ENCODE results near the gene MAFG.

Gene MAFG

DNA sequence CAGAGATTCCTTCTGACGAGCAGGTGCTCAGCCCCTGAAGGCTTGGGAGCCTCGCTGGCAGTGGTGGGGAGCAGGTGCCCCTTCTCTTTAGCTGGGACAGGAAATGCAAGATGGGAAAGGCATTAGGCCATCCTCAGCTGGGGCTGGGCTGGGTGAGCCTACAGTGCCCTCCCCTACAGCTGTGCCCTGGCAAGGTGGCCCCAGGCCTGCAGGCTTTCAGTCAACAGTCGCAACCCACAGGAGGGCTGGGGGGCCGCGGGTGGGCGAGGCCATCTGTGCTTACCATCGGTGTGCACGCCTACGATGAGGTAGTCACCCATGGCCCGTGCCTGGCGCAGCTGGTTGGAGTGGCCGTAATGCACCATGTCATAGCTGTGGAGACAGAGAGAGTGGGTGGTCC, 18.3 kb downstream of the MAFG start:
- whole genome bisulfite sequencing = 94% methylated on average over 12 of the region's 12 CpGs

DNA sequence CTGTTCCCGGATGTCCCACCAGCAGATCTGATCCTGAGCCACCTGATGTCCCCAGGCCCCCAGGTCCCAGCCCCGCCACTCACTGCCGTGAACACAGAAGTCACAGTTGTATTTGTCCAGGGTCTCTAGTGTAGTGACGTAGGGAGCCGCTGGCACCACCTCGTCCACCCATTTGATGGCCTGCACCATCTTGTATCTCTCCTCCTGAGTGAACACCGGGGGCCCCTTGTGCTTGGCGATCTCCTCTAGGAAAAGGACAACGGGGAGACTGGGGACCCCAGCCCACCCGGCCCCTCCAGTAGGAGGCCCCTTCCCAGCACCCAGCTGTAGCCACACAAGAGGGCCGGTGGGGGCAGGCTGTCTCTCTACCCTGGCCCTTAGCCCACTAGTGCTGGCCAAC, 18.7 kb downstream of the MAFG start:
- no peaks in the 10 kb centered on the region for H3K4me1 ChIP-seq (ENCODE audit: insufficient read depth, low read length)
- no peak overlapping the region for H3K27ac ChIP-seq (ENCODE audit: low read depth, low read length)
- peaks cover 19% of the 10 kb centered on the region for H3K36me3 ChIP-seq (ENCODE audit: insufficient read depth, low read length)
- no peaks in the 10 kb centered on the region for H3K9me3 ChIP-seq (ENCODE audit: insufficient read depth, low read depth, low read length)
- H3K4me3 ChIP-seq (ENCODE audit: low read length) = no peak overlapping the region
- H3K9ac ChIP-seq (ENCODE audit: low read depth, low read length) = no peak overlapping the region
- peaks cover 10% of the 10 kb centered on the region for H3K27me3 ChIP-seq (ENCODE audit: insufficient read depth, low read length)
- WGBS = 95% methylated on average over 11 of the region's 11 CpGs

More for the DNA sequence above, 18.3 kb downstream of the MAFG start:
- Histone ChIP-seq H3K9me3 (ENCODE audit: insufficient read depth, low read depth, low read length) (no peaks in the 10 kb centered on the region), H3K4me1 (ENCODE audit: insufficient read depth, low read length) (no peaks in the 10 kb centered on the region), H3K4me3 (ENCODE audit: low read length) (no peak overlapping the region), H3K36me3 (ENCODE audit: insufficient read depth, low read length) (peaks cover 23% of the 10 kb centered on the region), H3K27ac (ENCODE audit: low read depth, low read length) (no peak overlapping the region), H3K27me3 (ENCODE audit: insufficient read depth, low read length) (peaks cover 10% of the 10 kb centered on the region), H3K9ac (ENCODE audit: low read depth, low read length) (no peak overlapping the region)

DNA sequence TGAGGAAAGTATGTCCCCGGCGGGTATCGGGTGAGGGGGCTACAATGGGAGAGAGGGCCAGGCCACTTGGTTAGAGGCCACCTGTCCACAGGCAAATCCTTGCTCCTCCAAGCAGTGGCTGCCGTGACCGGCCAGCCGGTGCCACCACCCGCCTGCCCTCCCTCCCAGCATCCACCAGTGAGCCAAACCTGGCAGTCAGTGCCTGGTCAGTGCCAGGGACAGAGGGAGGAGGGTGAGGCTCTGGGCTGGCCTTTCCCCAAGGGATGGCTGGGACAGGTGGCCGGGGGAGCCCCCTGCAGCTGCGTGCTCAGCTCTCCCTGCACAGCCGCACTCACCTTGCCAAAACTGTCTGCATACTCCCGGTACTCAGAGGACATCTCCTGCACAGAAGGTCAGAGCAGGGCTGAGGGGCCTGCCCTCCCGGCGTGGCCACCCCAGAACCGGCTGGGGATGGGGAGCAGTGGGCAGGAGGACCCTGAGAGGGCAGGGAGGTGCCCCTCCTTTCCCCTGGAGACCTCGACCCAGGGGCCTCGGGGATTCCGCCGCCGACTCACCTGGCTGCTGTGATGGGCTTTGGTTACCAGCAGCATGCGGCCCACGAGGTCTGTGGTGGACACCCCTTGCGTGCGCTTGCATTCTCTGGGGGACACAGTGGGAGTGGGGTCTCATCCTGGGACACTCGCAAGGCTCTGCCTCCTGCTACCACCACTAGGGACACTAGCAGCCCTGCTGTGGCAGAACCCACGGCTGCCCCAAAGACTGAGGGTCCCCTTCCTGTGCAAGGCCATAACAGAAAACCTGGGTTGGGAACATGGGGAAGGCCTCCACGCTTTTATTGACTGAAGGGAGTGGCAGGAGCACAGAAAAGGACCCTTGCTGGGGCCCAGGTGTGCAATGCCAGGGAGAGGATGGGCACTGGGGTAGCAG, 20.1 kb downstream of the MAFG start:
- 0 out of 2 replicates have a peak, but pooled peaks cover 7% of the 10 kb centered on the region for H3K36me3 ChIP-seq (ENCODE audit: insufficient read depth, low read length)
- 94% methylated on average over 26 of the region's 26 CpGs for WGBS

DNA sequence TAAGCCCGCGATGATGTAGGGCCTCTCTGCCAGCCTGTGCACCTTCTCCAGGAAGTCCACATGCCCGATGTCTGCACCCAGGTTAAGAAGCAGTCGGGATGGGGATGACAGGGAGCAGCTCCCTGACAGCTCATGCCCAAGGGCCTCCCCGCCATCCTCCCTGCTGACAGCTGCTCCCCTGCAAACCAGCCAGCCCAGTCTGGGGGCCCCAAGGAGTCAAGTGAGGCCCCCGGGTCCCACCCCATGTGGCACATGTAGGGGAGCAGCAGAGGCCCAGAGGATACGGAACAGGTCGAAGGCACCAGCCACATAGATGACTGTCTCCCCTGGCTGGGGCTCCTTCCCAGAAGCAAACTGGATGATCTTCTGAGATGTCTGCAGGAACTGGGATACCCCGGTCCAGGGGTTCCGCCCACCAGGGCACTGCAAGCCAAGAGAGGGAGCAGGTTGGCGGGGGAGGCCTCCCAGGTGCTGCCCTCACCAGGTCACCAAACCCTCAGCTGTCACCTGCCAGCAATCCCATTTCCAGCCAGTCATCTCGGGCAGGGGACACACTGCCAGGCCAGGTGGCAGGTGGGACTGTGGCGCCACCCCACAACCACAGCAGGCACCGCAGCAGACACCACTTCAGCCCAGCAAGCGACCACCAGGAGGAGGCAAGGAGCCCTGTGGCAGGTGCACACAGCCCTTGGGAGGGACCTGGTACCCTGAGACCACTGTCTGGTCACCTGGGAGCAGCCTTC, 20.9 kb downstream of the MAFG start:
- Histone ChIP-seq H3K27ac (ENCODE audit: low read depth, low read length) (no peak overlapping the region), H3K4me3 (ENCODE audit: low read length) (no peak overlapping the region), H3K27me3 (ENCODE audit: insufficient read depth, low read length) (peaks cover 25% of the 10 kb centered on the region), H3K9ac (ENCODE audit: low read depth, low read length) (no peak overlapping the region), H3K9me3 (ENCODE audit: insufficient read depth, low read depth, low read length) (no peaks in the 10 kb centered on the region), H3K36me3 (ENCODE audit: insufficient read depth, low read length) (0 out of 2 replicates have a peak, but pooled peaks cover 7% of the 10 kb centered on the region), H3K4me1 (ENCODE audit: insufficient read depth, low read length) (no peaks in the 10 kb centered on the region)
- WGBS = 91% methylated on average over 15 of the region's 15 CpGs

More for the DNA sequence above, 20.1 kb downstream of the MAFG start:
- H3K9me3 ChIP-seq (ENCODE audit: insufficient read depth, low read depth, low read length) = no peaks in the 10 kb centered on the region
- no peak overlapping the region for H3K27ac ChIP-seq (ENCODE audit: low read depth, low read length)
- no peak overlapping the region for H3K4me3 ChIP-seq (ENCODE audit: low read length)
- peaks cover 16% of the 10 kb centered on the region for H3K27me3 ChIP-seq (ENCODE audit: insufficient read depth, low read length)
- H3K4me1 ChIP-seq (ENCODE audit: insufficient read depth, low read length) = no peaks in the 10 kb centered on the region
- no peak overlapping the region for H3K9ac ChIP-seq (ENCODE audit: low read depth, low read length)

DNA sequence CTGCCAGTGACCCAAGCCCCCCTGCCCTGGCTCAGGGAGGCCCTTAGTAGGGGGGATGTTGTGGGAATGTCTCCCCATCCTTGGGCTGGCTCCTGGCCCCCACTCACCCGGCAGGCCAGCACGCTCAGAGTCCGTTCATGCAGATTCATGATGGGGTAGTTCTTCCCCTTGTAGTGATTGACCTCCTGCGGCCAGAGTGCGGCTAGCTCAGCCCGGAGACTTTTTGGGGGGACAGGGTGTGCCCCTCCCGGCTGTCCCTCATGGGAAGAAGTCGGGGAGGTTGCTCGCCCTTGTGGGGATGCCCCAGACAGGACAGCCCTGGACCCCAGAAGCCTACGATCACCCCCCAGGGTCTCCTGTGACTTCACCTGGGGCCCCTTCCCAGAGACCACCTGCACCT, 21.5 kb downstream of the MAFG start:
- 97% methylated on average over 10 of the region's 10 CpGs for whole genome bisulfite sequencing

DNA sequence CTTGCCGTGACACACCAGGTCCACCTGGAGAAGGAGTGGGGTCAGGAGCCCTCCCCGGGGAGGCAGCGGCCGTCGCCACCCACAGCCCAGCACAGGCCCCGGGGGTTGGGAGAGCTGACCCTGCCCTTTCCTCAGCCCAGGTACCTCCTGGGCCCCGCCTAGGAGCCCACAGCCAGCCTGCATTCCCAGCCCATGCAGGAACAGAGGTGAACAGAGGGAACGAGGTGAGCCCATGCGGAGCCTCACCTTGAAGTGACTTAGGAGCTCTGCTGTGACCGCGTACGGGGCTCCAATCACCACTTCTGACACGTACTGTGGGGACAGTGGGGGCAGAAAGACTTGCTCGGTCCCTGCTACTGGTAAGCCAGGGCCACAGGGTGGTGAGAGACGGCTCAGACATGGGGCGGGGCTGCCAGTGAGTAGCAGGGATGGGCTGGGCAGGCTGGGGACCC, 22.1 kb downstream of the MAFG start:
- 93% methylated on average over 16 of the region's 16 CpGs for WGBS
- H3K9me3 ChIP-seq (ENCODE audit: insufficient read depth, low read depth, low read length) = no peaks in the 10 kb centered on the region
- peaks cover 32% of the 10 kb centered on the region for H3K27me3 ChIP-seq (ENCODE audit: insufficient read depth, low read length)
- no peak overlapping the region for H3K27ac ChIP-seq (ENCODE audit: low read depth, low read length)
- 0 out of 2 replicates have a peak, but pooled peaks cover 7% of the 10 kb centered on the region for H3K36me3 ChIP-seq (ENCODE audit: insufficient read depth, low read length)
- H3K4me1 ChIP-seq (ENCODE audit: insufficient read depth, low read length) = no peaks in the 10 kb centered on the region
- H3K9ac ChIP-seq (ENCODE audit: low read depth, low read length) = no peak overlapping the region
- H3K4me3 ChIP-seq (ENCODE audit: low read length) = no peak overlapping the region

More for the DNA sequence above, 21.5 kb downstream of the MAFG start:
- Histone ChIP-seq H3K27ac (ENCODE audit: low read depth, low read length) (no peak overlapping the region), H3K9ac (ENCODE audit: low read depth, low read length) (no peak overlapping the region), H3K36me3 (ENCODE audit: insufficient read depth, low read length) (0 out of 2 replicates have a peak, but pooled peaks cover 7% of the 10 kb centered on the region), H3K4me1 (ENCODE audit: insufficient read depth, low read length) (no peaks in the 10 kb centered on the region), H3K4me3 (ENCODE audit: low read length) (no peak overlapping the region), H3K9me3 (ENCODE audit: insufficient read depth, low read depth, low read length) (no peaks in the 10 kb centered on the region), H3K27me3 (ENCODE audit: insufficient read depth, low read length) (peaks cover 31% of the 10 kb centered on the region)

DNA sequence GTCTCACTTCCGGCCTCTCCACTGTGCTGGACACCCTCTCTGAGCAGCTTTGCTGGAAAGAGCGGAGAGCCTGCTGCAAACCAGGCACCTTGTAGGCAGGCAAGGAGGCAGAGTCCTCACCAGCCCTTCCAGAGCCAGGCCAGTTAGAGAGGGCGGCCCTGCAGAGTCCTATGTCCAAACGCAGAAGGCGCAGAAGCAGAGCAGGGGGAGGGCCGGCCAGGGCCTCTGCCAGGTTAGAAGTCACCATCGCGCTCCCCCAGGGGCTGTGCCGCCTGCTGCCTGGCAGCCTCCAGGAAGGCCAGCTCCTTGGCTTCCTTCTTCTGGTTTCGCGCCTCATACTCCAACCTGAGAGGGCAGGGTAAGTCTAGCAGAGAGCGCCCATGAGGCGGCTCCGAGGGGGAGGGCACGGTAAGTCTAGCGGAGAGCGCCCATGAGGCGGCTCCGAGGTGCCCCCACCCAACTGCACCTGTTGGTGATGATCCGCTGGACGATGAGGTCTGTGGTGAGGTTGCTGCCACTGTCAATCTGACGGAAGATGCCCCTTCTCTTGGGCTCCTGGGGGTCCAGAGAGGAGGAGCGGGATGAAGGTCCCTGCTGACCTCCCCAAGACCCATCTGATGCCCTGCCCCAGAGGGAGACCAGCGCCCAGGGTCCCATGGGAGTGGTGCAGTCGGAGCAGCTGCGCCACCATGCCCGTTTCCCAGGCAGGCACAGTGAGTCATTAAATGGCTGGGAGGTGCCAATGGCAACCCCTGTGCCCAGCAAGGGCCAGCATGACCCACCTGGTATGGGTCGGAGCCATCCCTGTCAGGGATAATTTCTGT, 22.7 kb downstream of the MAFG start:
- Histone ChIP-seq H3K9ac (ENCODE audit: low read depth, low read length) (no peak overlapping the region), H3K4me3 (ENCODE audit: low read length) (no peak overlapping the region), H3K9me3 (ENCODE audit: insufficient read depth, low read depth, low read length) (no peaks in the 10 kb centered on the region), H3K4me1 (ENCODE audit: insufficient read depth, low read length) (no peaks in the 10 kb centered on the region), H3K36me3 (ENCODE audit: insufficient read depth, low read length) (peaks cover 10% of the 10 kb centered on the region; the same call in 1 of the 2 replicates), H3K27me3 (ENCODE audit: insufficient read depth, low read length) (peaks cover 25% of the 10 kb centered on the region), H3K27ac (ENCODE audit: low read depth, low read length) (no peak overlapping the region)
- 93% methylated on average over 28 of the region's 28 CpGs for WGBS

DNA sequence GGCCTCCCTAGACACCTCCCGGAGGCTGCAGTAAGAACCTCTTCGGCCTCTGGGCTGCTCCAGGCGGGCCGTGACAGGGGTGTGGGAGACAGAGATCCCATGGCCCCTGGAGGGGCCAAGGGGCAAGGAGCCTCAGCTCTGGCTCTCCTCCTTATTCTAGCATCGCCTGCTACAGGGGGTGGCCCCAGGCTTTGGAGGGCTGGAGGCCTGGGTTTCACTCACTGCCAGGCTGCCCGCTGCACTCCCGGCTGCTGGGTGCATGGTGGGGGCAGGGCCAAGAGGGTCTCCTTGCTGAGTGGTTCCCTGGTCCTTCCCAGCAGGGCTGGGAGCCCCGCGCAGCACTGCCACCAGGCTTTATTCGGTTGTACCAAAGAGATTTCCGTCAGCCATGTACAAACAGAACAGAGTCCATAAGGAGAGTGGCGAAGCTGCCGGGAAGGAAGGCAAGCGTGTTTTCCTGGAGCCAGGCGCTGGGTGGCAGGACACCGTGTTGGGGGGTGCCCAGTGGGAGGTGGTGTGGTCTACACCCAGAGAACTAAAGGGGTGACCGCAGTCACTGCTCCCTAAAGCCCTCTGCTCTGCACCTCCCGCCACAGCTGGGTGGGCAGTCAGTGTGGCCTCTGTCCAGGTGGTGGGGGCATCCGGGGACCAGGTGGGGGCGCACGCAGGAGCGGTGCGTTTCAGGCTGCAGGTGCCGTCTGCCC, 23.5 kb downstream of the MAFG start:
- no peaks in the 10 kb centered on the region for H3K9me3 ChIP-seq (ENCODE audit: insufficient read depth, low read depth, low read length)

DNA sequence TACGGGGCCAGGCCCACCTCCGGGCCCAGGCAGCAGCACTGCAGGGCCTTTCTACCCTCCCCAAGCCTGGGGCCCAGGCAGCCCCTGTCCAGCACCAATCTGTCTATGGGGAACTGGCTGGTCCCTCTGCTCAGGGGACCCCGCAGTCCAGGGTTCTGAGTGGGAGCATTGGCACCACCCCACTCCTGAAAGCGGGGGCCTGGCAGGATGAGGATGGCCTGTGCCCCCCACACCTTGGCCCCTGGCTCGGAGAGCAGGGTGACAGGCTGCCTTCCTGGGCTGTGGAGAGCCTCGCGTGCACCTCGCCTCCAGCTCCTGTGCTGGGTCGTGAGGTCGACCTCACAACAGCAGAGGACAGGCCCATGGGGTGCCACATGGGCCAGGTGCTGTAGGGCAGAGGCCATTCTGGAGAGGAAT, 24.1 kb downstream of the MAFG start:
- H3K4me3 ChIP-seq (ENCODE audit: low read length) = no peak overlapping the region
- 94% methylated on average over 10 of the region's 10 CpGs for WGBS
- H3K9me3 ChIP-seq (ENCODE audit: insufficient read depth, low read depth, low read length) = no peaks in the 10 kb centered on the region
- H3K27me3 ChIP-seq (ENCODE audit: insufficient read depth, low read length) = peaks cover 25% of the 10 kb centered on the region
- H3K27ac ChIP-seq (ENCODE audit: low read depth, low read length) = no peak overlapping the region
- no peaks in the 10 kb centered on the region; the same call in 1 of the 2 replicates for H3K4me1 ChIP-seq (ENCODE audit: insufficient read depth, low read length)
- H3K9ac ChIP-seq (ENCODE audit: low read depth, low read length) = no peak overlapping the region
- H3K36me3 ChIP-seq (ENCODE audit: insufficient read depth, low read length) = peaks cover 14% of the 10 kb centered on the region

More for the DNA sequence above, 23.5 kb downstream of the MAFG start:
- Histone ChIP-seq H3K27me3 (ENCODE audit: insufficient read depth, low read length) (peaks cover 25% of the 10 kb centered on the region), H3K27ac (ENCODE audit: low read depth, low read length) (no peak overlapping the region), H3K4me3 (ENCODE audit: low read length) (no peak overlapping the region), H3K9ac (ENCODE audit: low read depth, low read length) (no peak overlapping the region), H3K36me3 (ENCODE audit: insufficient read depth, low read length) (peaks cover 11% of the 10 kb centered on the region; the same call in 1 of the 2 replicates), H3K4me1 (ENCODE audit: insufficient read depth, low read length) (no peaks in the 10 kb centered on the region)
- 96% methylated on average over 24 of the region's 24 CpGs for WGBS

Data from HUES64 (cell line).